Peyer's patch (tissue), 4 donors: ENCODE data around the gene AP2A1.

Source experiments
- POLR2A ChIP-seq, 2 donors: fragments of 450-650 bp; IDR thresholded peaks; one replicate each; pipeline ENCODE4 v1.5.1; 2017; ENCODE audit warnings: antibody characterized with exemption in 2 of 2, mild to moderate bottlenecking in 2 of 2, moderate library complexity in 2 of 2
- TF ChIP-seq, protein P1 (sequence below), 6 experiments: fragments of 450-650 bp in 4 of 6; fragments of 200-600 bp in 2 of 6; sonication (generic) in 1 of 6; IDR thresholded peaks; one replicate each; pipeline ENCODE4 v1.5.1; 2017 to 2019; ENCODE audit warnings: antibody characterized with exemption in 6 of 6, mild to moderate bottlenecking in 3 of 6, moderate library complexity in 1 of 6

DNA sequence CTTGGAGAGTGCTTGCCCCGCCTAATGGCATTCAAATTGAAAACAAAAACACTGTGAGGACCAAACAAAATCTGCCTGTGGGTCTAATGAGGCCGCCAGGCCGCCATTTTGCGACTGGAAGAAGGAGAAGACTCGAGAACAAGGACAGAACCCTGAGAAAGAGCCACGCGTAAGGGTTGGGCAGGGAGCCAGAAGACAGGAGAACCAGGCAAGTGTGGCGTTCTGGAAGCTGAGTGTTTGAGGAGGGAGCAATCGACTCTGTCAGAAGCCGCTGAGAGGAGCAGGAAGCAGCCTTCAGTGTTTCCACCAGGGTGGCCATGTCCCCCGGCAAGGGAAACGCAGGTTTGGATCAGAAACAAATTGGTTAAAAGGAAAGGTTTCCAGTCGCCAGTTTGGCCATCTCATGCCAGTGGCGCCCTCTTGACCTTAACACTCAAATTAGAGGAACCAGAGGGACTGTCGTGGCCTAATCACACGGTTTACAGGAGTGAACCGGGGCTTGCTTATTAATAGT, 74.0 kb downstream of the AP2A1 start:
- TF ChIP-seq, protein P1, sequence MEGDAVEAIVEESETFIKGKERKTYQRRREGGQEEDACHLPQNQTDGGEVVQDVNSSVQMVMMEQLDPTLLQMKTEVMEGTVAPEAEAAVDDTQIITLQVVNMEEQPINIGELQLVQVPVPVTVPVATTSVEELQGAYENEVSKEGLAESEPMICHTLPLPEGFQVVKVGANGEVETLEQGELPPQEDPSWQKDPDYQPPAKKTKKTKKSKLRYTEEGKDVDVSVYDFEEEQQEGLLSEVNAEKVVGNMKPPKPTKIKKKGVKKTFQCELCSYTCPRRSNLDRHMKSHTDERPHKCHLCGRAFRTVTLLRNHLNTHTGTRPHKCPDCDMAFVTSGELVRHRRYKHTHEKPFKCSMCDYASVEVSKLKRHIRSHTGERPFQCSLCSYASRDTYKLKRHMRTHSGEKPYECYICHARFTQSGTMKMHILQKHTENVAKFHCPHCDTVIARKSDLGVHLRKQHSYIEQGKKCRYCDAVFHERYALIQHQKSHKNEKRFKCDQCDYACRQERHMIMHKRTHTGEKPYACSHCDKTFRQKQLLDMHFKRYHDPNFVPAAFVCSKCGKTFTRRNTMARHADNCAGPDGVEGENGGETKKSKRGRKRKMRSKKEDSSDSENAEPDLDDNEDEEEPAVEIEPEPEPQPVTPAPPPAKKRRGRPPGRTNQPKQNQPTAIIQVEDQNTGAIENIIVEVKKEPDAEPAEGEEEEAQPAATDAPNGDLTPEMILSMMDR (IDR thresholded peaks at IDR 0.05), result no peak
- no peak for TF ChIP-seq POLR2A (IDR thresholded peaks at IDR 0.05)
